PC-3 (cell line): Measurements from ENCODE around the gene ARHGAP19. TPM values are rescaled to one million over a fixed set of nuclear protein-coding genes. Genes with fewer than 3 reads are reported as not detected.

Experiments
- ATAC-seq: fragments of 200-7000 bp; cut with Tn5 transposase; 2 replicates; pipeline ENCODE4 v1.9.1; 2020; ENCODE audit warnings: mild to moderate bottlenecking, moderate library complexity
- BruUV-seq: library from RNA; stranded (reverse); fragments of 400-500 nt; replicated peaks from 2 replicates; lab custom pipeline; 2021; lab: Mats Ljungman, UMichigan
- CTCF ChIA-PET: fragments of 300-600 bp; sonication (Branson Sonifier 250); formaldehyde crosslinking; loops from one replicate; lab custom pipeline; 2022; ENCODE audit warnings: antibody characterized with exemption; lab: Charles Lee
- POLR2A ChIA-PET: fragments of 300-600 bp; sonication (Branson Sonifier 250); formaldehyde crosslinking; loops from one replicate; lab custom pipeline; 2022; ENCODE audit warnings: antibody characterized with exemption; ENCODE audit not compliant: unreplicated experiment; lab: Charles Lee
- DNase-seq: peaks from one replicate; pipeline ENCODE4 v3.0.0-alpha.2; 2015
- H2AFZ ChIP-seq: fragments of 300-600 bp; sonication (generic); 2 replicates; pipeline ENCODE4 v1.6.0; 2016; ENCODE audit warnings: antibody characterized with exemption, low read length
- H3F3A ChIP-seq: fragments of 300-600 bp; sonication (generic); one replicate; pipeline ENCODE4 v1.6.0; 2017; ENCODE audit warnings: antibody characterized with exemption, low read length, control low read depth, mild to moderate bottlenecking; ENCODE audit not compliant: unreplicated experiment
- H3K27ac ChIP-seq: fragments of 300-600 bp; sonication (generic); 2 replicates; pipeline ENCODE4 v1.5.1; 2016; ENCODE audit warnings: mild to moderate bottlenecking, low read length
- H3K27me3 ChIP-seq: fragments of 300-600 bp; sonication (generic); 2 replicates; pipeline ENCODE4 v1.6.1; 2016; ENCODE audit warnings: low read length, mixed read lengths
- H3K36me3 ChIP-seq: fragments of 300-600 bp; sonication (generic); 2 replicates; pipeline ENCODE4 v1.6.1; 2016; ENCODE audit warnings: low read depth, mixed run types, low read length, mixed read lengths
- H3K4me1 ChIP-seq: fragments of 300-600 bp; sonication (generic); 2 replicates; pipeline ENCODE4 v1.5.1; 2016; ENCODE audit warnings: low read length; ENCODE audit not compliant: insufficient read depth
- H3K4me2 ChIP-seq: fragments of 300-600 bp; sonication (generic); 2 replicates; pipeline ENCODE4 v1.6.0; 2016; ENCODE audit warnings: low read length
- H3K4me3 ChIP-seq: fragments of 300-600 bp; sonication (generic); 2 replicates; pipeline ENCODE4 v1.5.1; 2016; ENCODE audit warnings: mild to moderate bottlenecking, low read length, mixed read lengths
- H3K79me2 ChIP-seq: fragments of 300-600 bp; sonication (generic); 2 replicates; pipeline ENCODE4 v1.6.1; 2017; ENCODE audit warnings: low read length, mixed read lengths
- H3K9ac ChIP-seq: fragments of 300-600 bp; sonication (generic); 2 replicates; pipeline ENCODE4 v1.6.0; 2016; ENCODE audit warnings: mild to moderate bottlenecking, low read length
- H3K9me2 ChIP-seq: fragments of 300-600 bp; sonication (generic); replicated peaks from 2 replicates; pipeline ENCODE4 v1.6.1; 2016; ENCODE audit warnings: mixed run types, low read length, mixed read lengths
- H3K9me3 ChIP-seq: fragments of 300-600 bp; sonication (generic); 2 replicates; pipeline ENCODE4 v1.6.1; 2016; ENCODE audit warnings: low read length, mixed read lengths
- H4K20me1 ChIP-seq: fragments of 300-600 bp; sonication (generic); 2 replicates; pipeline ENCODE4 v1.6.1; 2016; ENCODE audit warnings: low read length, mixed read lengths
- CTCF ChIP-seq: fragments of 300-600 bp; sonication (generic); conservative IDR thresholded peaks from 2 replicates; pipeline ENCODE4 v1.5.1; 2017; ENCODE audit warnings: antibody characterized with exemption, low read depth, mild to moderate bottlenecking, low read length
- EZH2 ChIP-seq: fragments of 300-600 bp; sonication (generic); IDR thresholded peaks from one replicate; pipeline ENCODE4 v1.6.1; 2017; ENCODE audit warnings: antibody characterized with exemption, mild to moderate bottlenecking, low read length; ENCODE audit not compliant: unreplicated experiment
- EZH2phosphoT487 ChIP-seq: fragments of 300-600 bp; sonication (generic); IDR thresholded peaks from 2 replicates; pipeline ENCODE4 v1.6.1; 2018; ENCODE audit warnings: mild to moderate bottlenecking, antibody characterized with exemption, low read length, borderline replicate concordance
- intact Hi-C: fragments of 100-400 bp; cut with micrococcal nuclease; formaldehyde crosslinking; loops from 2 replicates; pipeline ENCODE4 v1.9.0; 2023
- total RNA-seq: library from RNA; depleted of rRNA; stranded (reverse); fragments of >200 nt; gene quantifications from 2 replicates; pipeline ENCODE4 v1.2.3, GENCODE V29; 2014

Gene ARHGAP19
- total RNA-seq, 1 experiment from 2014 or later = 9.8 TPM

DNA sequence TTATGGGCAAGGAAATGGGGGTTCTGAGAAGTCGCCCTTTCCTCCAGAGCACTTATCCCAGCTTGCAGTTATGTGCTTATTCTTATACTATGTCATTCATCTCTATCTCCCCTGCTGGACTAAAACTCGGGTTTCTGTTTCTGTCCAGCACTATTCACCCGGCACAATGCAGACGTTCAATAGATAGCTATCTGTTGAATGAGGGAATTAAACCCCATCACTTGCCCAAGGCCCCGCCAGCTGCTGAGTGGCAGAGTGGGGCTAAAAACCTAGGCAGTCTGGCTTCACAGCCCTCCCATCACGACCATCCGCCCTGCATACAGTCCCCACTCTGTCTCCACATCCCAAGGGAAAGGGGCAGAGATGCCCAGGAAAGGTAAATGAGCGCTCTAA lies 112.1 kb downstream of the ARHGAP19 start:
- ChIA-PET CTCF (no interaction called here), POLR2A (no interaction called here)
- BruUV-seq = no TSS peak
- Histone ChIP-seq H3K79me2 (no peaks in the 10 kb centered on the region), H3K27ac (no peak overlapping the region), H3K9me3 (no peaks in the 10 kb centered on the region), H3K9me2 (no peaks in the 10 kb centered on the region), H3K4me1 (no peaks in the 10 kb centered on the region), H3K36me3 (no peaks in the 10 kb centered on the region), H2AFZ (no peak overlapping the region), H3K9ac (no peak overlapping the region), H4K20me1 (no peaks in the 10 kb centered on the region), H3K27me3 (peaks cover 25% of the 10 kb centered on the region), H3K4me2 (no peak overlapping the region), H3F3A (no peaks in the 10 kb centered on the region), H3K4me3 (no peak overlapping the region)
- ATAC-seq (no peak), DNase-seq (no peak)
- intact Hi-C loops = no loop called here
- no peak for TF ChIP-seq CTCF
- TF ChIP-seq EZH2 = no peak
- TF ChIP-seq EZH2phosphoT487 = no peak

DNA sequence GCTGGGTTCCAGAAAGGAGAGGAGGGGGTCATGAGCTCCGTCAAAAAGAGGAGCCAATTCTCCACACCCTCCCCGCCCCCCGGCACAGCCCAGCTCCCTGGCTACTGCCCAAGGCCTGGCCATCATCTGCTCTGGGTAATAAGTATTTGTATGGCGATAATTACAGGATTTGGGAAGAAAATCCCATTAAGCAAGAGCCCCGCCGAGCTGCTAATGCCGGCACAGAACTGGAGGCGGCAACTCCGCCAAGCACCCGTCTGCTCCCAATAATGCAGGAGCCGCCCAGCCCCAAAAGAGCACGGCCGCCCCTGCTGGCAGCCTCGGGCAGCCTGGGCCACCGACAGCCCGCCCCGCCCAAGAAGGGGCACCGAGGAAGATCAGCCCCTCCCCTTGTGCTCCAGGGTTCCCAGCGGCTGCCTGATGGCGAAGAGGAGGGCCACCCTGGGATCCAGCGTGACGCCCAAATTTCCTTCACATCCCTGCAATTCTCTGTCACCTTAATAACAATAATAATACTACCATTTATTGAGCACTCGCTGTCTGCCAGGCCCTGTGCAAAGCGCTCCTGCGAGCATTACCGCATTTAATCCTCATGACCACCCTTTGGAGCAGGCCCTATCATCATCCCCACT lies 112.6 kb downstream of the ARHGAP19 start:
- Histone ChIP-seq H2AFZ (no peak overlapping the region), H3K9me2 (no peaks in the 10 kb centered on the region), H3K4me3 (no peak overlapping the region), H3K36me3 (no peaks in the 10 kb centered on the region), H3K9me3 (no peaks in the 10 kb centered on the region), H3K4me2 (no peak overlapping the region), H3K4me1 (no peaks in the 10 kb centered on the region), H4K20me1 (no peaks in the 10 kb centered on the region), H3F3A (no peaks in the 10 kb centered on the region), H3K27me3 (peaks cover 20% of the 10 kb centered on the region), H3K79me2 (no peaks in the 10 kb centered on the region), H3K9ac (no peak overlapping the region), H3K27ac (no peak overlapping the region)
- no TSS peak for BruUV-seq
- ATAC-seq (no peak), DNase-seq (no peak)
- intact Hi-C loops = no loop called here
- POLR2A ChIA-PET = no interaction called here
- TF ChIP-seq EZH2 (no peak), EZH2phosphoT487 (no peak), CTCF (no peak)
- CTCF ChIA-PET = no interaction called here

- ChIA-PET POLR2A (no interaction called here), CTCF (no interaction called here)
- no TSS peak for BruUV-seq
- Histone ChIP-seq H3K4me3 (no peak overlapping the region), H3K4me2 (no peak overlapping the region), H4K20me1 (no peaks in the 10 kb centered on the region), H3K27me3 (peaks cover 14% of the 10 kb centered on the region), H3K9ac (no peak overlapping the region), H3F3A (no peaks in the 10 kb centered on the region), H3K27ac (no peak overlapping the region), H3K36me3 (no peaks in the 10 kb centered on the region), H3K4me1 (no peaks in the 10 kb centered on the region), H3K9me2 (no peaks in the 10 kb centered on the region), H2AFZ (no peak overlapping the region), H3K79me2 (no peaks in the 10 kb centered on the region), H3K9me3 (no peaks in the 10 kb centered on the region)
- intact Hi-C loops = no loop called here
- TF ChIP-seq EZH2phosphoT487 (no peak), CTCF (no peak), EZH2 (no peak)
- DNase-seq = no peak
- no peak for ATAC-seq
Observed at GRCh38 chr10:97179311-97179710, 113.1 kb downstream of the ARHGAP19 start.
